ENCODE measurements around the gene CACNB4. TPM values are rescaled to one million over a fixed set of nuclear protein-coding genes. Genes with fewer than 3 reads are reported as not detected.

CACNB4 gene
- polyA plus RNA-seq, 1 donor from 2014 or later, result 29.0 TPM

- H3K9ac ChIP-seq (ENCODE audit: low read length), result no peak overlapping the region
- TF ChIP-seq TAF1 (IDR thresholded peaks at IDR 0.05; ENCODE audit: low read depth) (no peak), EP300 (conservative IDR thresholded peaks at IDR 0.05; ENCODE audit: poor library complexity, severe bottlenecking) (no peak), CTCF (IDR thresholded peaks at IDR 0.05; ENCODE audit: poor library complexity, severe bottlenecking) (no peak), MXI1 (conservative IDR thresholded peaks at IDR 0.05; ENCODE audit: poor library complexity, severe bottlenecking) (no peak), SMC3 (conservative IDR thresholded peaks at IDR 0.05; ENCODE audit: poor library complexity) (no peak), RAD21 (conservative IDR thresholded peaks at IDR 0.05) (no peak)
- no peaks in the 10 kb centered on the region for H3K9me2 ChIP-seq (ENCODE audit: insufficient read depth, low read length)
- no peak overlapping the region for H3K4me3 ChIP-seq (ENCODE audit: low read length)
- H3K4me2 ChIP-seq (ENCODE audit: low read length), result no peak overlapping the region
- H3K27ac ChIP-seq (ENCODE audit: low read length), result no peak overlapping the region
- no peaks in the 10 kb centered on the region for H3K9me3 ChIP-seq (ENCODE audit: low read length)
- no peaks in the 10 kb centered on the region for H3K36me3 ChIP-seq (ENCODE audit: insufficient read depth, low read length)
- no peaks in the 10 kb centered on the region for H4K20me1 ChIP-seq (ENCODE audit: insufficient read depth)
- no peaks in the 10 kb centered on the region for H3K79me2 ChIP-seq (replicated peaks; ENCODE audit: insufficient read depth, low read length)
- peaks cover 33% of the 10 kb centered on the region for H3K27me3 ChIP-seq (ENCODE audit: insufficient read depth, low read depth, low read length)
- peaks cover 3% of the 10 kb centered on the region for H3F3A ChIP-seq (ENCODE audit: insufficient read depth, low read length, poor library complexity, severe bottlenecking)
- no peak overlapping the region for H2AFZ ChIP-seq (ENCODE audit: low read depth, low read length)
Measured at GRCh38 chr2:152103271-152103670, 4.4 kb upstream of the CACNB4 start.

- Histone ChIP-seq H2AFZ (ENCODE audit: low read depth, low read length) (no peak overlapping the region), H3K9ac (ENCODE audit: low read length) (no peak overlapping the region), H3K9me2 (ENCODE audit: insufficient read depth, low read length) (no peaks in the 10 kb centered on the region), H3K4me2 (ENCODE audit: low read length) (no peak overlapping the region), H3F3A (ENCODE audit: insufficient read depth, low read length, poor library complexity, severe bottlenecking) (peaks cover 3% of the 10 kb centered on the region), H3K27me3 (ENCODE audit: insufficient read depth, low read depth, low read length) (peaks cover 45% of the 10 kb centered on the region), H3K9me3 (ENCODE audit: low read length) (no peaks in the 10 kb centered on the region), H3K36me3 (ENCODE audit: insufficient read depth, low read length) (no peaks in the 10 kb centered on the region), H3K4me3 (ENCODE audit: low read length) (no peak overlapping the region), H3K27ac (ENCODE audit: low read length) (no peak overlapping the region), H4K20me1 (ENCODE audit: insufficient read depth) (no peaks in the 10 kb centered on the region), H3K79me2 (replicated peaks; ENCODE audit: insufficient read depth, low read length) (no peaks in the 10 kb centered on the region)
- no peak for TF ChIP-seq RAD21 (conservative IDR thresholded peaks at IDR 0.05)
Measured at GRCh38 chr2:152100961-152101360, 2.1 kb upstream of the CACNB4 start.

- TF ChIP-seq MXI1 (conservative IDR thresholded peaks at IDR 0.05; ENCODE audit: poor library complexity, severe bottlenecking), result peak; percentile 10
- peak; percentile 22 for TF ChIP-seq SMC3 (conservative IDR thresholded peaks at IDR 0.05; ENCODE audit: poor library complexity)
- no peak for TF ChIP-seq EP300 (conservative IDR thresholded peaks at IDR 0.05; ENCODE audit: poor library complexity, severe bottlenecking)
- TF ChIP-seq POLR2AphosphoS5 (IDR thresholded peaks at IDR 0.05), result peak; percentile 43
- Histone ChIP-seq H4K20me1 (ENCODE audit: insufficient read depth) (no peaks in the 10 kb centered on the region), H3K4me3 (ENCODE audit: low read length) (peak overlapping the region; percentile 91), H3K79me2 (replicated peaks; ENCODE audit: insufficient read depth, low read length) (no peaks in the 10 kb centered on the region), H3K9me3 (ENCODE audit: low read length) (no peaks in the 10 kb centered on the region), H3K27ac (ENCODE audit: low read length) (no peak overlapping the region), H3K27me3 (ENCODE audit: insufficient read depth, low read depth, low read length) (peaks cover 45% of the 10 kb centered on the region), H2AFZ (ENCODE audit: low read depth, low read length) (peak overlapping the region; percentile 86), H3K4me2 (ENCODE audit: low read length) (peak overlapping the region; percentile 60), H3K36me3 (ENCODE audit: insufficient read depth, low read length) (no peaks in the 10 kb centered on the region), H3K9me2 (ENCODE audit: insufficient read depth, low read length) (no peaks in the 10 kb centered on the region), H3F3A (ENCODE audit: insufficient read depth, low read length, poor library complexity, severe bottlenecking) (peaks cover 3% of the 10 kb centered on the region), H3K9ac (ENCODE audit: low read length) (peak overlapping the region; percentile 64)
Measured at GRCh38 chr2:152099367-152100050, 665 bp upstream of the CACNB4 start.
